Measurements from ENCODE around the gene ANKLE2.

Gene ANKLE2

DNA sequence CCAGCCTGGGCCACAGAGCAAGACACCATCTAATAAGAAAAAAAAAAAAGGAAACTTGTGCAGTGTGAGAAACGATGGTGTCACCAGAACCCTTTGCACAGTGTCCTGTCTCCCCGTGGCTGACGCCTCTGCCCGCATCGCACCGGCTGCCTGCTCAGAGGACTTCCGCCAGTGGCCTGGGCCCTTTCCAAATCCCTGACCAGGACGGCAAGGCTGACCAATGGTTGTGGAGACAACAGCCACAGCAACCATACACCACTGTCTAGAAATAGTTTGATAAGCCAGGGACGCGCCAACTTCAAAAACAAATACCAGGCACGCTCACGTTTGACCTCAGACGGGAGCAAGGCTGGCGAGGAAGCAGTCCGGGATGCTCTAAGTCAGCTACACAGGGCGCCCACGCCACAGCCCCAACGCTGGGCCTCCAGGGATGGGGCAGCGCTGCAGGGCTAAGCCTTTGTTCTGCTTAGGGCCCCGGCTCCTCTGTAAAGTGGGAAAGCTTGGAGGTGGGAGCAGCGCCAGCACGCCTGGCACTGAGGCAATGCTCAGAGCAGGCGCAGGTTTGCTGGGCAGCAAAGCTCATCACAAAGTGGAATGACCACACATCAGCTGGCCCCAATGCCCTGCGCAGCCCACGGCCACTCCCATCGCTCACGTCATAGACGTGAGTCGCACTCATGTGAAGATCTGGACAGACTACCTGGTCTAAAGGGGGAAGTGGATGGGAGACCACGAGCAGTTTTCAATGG is 38.4 kb downstream of the ANKLE2 start:
- FAIRE-seq (no peak), DNase-seq (ENCODE audit: insufficient read length, low spot score) (no peak)

DNA sequence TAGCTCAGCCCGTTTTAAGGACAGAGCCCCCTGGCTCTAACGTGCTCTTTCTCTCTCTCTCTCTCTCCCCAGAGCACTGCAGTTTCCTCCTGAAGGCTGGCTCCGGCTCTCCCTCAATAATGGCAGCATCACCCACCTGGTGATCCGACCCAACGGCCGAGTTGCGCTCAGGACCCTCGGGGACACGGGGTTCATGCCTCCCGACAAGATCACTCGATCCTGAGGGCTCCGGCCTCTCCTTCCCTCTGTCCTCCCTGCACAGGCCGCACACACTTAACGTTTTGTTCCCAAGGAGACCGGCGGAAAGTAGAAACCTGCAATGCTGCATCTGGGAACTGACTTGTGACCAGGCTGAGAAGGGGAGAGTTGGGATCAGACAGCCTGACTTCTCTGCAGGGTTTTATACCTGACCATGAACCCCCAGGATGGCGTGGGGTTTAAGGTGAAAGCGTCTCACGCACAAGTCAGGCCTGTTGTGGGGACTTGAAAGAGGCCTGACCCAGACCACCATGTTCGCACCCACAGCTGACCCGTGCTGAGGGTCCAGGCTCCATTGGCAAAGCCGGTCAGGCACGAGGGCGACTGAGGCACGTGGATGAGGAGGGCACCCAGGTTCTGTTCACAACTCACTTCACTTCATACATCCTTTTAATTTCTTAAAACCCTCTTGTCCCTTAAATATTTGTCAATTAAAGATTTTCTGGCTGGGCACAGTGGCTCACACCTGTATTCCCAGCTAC is 40.9 kb downstream of the ANKLE2 start:
- no peak for FAIRE-seq
- DNase-seq (ENCODE audit: insufficient read length, low spot score), result no peak

DNA sequence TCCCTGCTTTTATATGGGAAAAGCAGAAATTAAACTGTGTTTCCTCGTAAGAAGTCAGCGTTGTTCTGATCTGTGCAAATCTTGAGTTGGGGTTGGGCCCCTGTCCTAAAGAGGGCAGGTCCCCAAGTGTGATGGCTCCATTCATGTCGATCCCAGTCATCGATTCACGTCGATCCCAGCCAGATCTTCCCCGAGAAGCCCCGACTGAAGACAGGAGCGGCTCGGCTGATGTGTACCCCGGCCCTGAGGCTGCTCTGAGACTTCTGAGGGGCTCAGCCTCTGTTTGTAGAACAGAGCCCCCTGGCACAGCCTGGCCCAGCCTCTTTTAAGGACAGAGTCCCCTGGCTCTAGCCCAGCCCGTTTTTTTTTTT is 41.7 kb downstream of the ANKLE2 start:
- FAIRE-seq, result no peak
- DNase-seq (ENCODE audit: insufficient read length, low spot score), result no peak

DNA sequence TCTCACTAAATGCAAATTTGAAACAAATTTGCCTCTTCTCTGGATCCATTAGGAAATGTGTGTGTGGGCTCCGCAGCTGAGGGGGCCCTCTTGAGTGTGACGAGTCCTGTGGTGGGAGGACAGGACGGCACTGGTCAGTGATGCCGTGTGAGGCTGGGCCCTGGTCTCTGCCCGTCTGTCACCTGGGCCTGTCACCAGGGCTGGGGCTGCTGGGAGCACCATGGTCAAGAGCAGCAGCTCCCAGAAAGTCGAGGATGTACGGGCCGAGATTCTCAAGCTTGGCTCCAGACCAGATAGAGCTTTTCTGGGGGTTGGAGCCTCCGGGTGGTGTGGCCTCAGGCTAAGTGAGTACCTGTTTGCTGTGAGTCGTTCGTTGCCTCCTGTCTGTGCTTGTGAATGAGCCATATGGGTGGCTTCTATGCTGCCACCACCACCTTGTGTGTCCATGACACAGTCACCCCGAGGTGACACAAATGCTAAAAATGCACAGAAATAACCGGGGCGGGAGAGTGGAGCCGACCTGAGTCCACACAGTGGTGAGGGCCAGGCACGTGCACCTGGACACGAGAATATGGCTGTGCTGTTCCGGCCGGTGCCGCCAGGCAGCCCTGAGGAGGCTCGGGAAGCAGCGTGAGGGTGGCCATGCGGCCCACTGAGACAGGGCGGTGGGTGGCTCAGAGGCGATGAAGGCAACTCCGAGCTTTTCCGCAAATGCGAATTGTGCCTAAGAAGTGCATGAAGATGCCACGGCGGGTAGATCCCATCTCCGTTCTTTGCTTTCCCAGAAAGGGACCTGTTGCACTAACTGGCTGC is 42.3 kb downstream of the ANKLE2 start:
- no peak for DNase-seq (ENCODE audit: insufficient read length, low spot score)
- FAIRE-seq, result no peak

DNA sequence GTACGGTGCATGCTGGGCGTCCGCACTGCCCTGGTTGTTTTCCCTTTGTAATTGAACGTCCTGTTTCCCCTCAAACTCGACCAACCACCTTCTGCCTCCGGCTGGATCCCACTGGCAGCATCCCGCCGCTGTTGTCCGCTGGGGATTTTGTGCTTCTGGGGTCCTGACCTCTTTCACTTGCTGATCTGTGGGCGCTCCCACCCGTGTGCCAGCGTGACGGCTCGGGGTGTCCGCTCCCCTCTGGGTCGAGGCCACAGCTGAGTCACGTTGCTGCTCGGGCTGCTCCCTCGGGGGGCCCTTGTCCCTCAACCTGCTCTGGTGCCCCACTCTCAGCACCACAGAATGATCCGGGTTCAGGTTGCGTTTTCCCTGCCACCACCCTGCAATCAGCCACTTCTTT is 43.0 kb downstream of the ANKLE2 start:
- no peak for DNase-seq (ENCODE audit: insufficient read length, low spot score)
- FAIRE-seq, result no peak

DNA sequence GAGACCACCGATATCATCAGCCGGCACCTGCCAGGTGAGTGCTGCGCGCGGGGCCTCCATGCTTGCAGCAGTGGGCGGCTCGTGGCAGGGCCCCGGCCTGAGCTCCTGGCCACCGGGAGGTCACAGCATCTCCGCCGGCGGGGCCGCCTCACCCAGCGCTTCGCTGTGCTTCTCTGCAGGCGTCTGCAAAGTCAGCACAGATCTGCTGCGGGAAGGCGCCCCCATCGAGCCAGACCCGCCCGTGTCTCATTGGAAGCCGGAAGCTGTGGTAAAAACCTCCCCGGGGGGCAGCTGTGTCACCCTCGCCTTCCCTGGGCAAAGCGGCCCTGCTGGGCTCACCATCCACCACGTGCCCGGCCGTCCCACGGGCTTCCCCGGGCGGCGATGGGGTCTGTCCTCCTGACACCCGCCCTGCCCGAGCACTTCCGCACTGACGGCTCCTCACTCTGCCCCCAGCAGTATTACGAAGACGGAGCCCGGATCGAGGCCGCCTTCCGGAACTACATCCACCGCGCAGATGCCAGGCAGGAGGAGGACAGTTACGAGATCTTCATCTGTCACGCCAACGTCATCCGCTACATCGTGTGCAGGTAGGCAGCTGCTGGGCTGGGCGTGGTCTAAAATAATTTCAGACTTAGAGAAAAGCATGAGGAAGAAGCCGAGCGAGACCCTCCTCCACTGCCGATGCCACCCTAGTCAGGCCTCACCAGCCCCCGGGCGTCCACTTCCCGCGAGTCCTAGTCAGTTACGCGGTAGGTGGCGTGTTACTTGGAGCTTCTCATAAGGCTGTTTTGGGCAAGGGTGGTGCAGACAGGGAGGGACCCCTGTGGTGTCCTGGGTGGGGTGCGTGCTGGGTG is 43.9 kb downstream of the ANKLE2 start:
- DNase-seq (ENCODE audit: insufficient read length, low spot score), result no peak
- no peak for FAIRE-seq

DNA sequence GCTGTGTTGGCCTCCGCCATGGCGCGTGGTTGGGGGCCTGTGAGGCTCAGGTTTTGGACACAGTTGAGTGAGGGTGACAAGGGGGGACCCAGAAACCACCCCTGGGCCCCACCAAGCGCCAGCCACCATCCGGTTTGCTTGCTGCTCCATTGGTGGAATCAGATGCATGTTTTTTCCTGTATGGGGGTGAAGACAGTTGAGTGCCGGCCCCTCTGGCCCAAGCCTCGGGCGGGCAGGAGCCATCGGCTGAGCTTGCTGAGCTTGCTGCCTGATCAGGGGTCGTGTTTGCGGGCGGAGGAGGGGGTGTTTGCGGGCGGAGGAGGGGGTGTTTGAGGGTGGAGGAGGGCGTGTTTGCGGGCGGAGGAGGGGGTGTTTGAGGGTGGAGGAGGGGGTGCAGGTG is 44.6 kb downstream of the ANKLE2 start:
- FAIRE-seq (no peak), DNase-seq (ENCODE audit: insufficient read length, low spot score) (no peak)

DNA sequence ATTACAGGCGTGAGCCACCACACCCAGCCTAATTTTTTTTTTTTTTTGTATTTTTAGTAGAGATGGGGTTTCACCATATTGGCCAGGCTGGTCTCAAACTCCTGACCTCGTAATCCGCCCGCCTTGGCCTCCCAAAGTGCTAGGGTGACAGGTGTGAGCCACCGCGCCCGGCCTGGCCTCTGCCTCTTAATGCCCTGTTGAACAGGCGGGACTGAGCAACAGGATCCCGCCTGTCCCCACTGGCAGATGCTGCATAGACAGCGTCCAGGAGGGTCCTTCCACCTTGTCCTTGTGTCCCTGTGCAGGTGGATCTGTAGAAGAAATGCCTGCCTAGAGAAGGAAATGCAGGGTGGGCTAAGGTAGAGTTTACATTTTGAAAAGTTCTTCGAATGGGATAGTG is 45.3 kb downstream of the ANKLE2 start:
- no peak for FAIRE-seq

DNA sequence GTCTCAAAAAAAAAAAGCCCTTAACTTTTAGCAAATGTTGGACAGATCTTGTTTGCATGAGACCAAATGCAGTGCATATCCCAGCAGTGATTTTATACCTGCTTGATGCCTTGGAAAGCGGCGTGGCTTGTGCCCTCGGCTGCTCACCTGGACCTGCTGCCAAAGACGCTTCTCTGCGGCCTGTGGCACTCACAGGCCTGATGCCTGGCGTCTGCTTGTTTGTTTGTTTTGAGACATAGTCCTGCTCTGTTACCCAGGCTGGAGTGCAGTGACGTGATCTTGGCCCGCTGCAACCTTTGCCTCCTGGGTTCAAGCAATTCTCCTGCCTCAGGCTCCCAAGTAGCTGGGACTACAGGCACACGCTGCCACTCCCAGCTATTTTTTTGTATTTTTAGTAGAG is 45.8 kb downstream of the ANKLE2 start:
- DNase-seq (ENCODE audit: insufficient read length, low spot score), result no peak
- FAIRE-seq, result no peak

More for the DNA sequence above, 45.3 kb downstream of the ANKLE2 start:
- no peak for DNase-seq (ENCODE audit: insufficient read length, low spot score)

DNA sequence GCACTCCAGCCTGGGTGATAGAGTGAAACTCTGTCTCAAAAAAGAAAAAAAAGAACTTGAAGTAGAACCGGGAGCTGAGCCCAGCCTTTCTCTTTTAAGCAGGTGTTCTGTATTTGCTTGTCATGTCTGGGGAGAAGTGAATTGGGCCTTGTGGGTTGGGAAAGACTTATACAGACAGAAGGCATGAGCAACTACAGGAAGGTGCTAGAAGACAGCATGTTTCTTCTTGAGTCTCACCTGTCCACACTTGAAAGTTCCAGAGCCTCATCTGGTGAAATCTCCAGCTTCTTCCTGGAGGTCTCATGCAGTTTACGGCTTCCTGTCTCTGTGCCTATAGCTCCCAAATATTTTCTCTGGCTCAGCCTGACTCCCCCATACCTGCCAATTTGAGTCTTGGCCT is 48.5 kb downstream of the ANKLE2 start:
- FAIRE-seq (no peak), DNase-seq (ENCODE audit: insufficient read length, low spot score) (no peak)

DNA sequence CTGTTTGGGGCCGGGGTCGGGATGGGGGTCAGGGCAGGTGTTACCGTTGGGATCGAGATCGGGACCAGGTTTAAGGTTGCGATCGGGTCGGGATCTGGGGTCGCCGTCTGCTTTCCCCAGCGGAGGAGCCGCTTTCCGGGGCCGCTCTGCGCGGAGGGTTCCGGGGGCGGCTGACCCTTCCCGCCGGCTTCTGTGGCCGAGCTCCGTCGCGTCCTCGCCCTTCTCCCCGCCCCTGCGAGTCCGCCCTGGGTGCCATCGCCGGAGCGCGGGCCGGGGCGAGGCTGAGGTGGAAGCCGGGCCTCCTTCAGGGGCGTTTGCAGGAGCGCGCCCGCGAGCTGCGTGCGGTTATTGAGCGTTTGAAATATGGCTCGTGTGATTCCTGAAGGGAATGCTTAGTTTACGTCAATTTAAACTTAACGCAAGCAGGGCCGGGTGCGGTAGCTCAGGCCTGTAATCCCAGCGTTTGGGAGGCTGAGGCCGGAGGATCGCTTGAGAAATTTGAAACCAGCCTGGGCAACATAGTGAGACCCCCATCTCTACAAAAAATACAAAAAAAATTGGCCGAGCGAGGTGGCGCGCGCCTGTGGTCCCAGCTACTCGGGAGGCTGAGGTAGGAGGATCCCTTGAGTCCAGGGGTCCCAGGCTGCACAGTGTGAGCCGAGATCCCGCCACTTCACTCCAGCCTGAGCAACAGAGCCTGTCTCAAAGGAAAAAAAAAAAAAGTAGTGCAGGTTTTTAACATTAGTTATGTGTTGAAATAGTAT is 50.4 kb downstream of the ANKLE2 start:
- DNase-seq (ENCODE audit: insufficient read length, low spot score) (no peak), FAIRE-seq (no peak)

DNA sequence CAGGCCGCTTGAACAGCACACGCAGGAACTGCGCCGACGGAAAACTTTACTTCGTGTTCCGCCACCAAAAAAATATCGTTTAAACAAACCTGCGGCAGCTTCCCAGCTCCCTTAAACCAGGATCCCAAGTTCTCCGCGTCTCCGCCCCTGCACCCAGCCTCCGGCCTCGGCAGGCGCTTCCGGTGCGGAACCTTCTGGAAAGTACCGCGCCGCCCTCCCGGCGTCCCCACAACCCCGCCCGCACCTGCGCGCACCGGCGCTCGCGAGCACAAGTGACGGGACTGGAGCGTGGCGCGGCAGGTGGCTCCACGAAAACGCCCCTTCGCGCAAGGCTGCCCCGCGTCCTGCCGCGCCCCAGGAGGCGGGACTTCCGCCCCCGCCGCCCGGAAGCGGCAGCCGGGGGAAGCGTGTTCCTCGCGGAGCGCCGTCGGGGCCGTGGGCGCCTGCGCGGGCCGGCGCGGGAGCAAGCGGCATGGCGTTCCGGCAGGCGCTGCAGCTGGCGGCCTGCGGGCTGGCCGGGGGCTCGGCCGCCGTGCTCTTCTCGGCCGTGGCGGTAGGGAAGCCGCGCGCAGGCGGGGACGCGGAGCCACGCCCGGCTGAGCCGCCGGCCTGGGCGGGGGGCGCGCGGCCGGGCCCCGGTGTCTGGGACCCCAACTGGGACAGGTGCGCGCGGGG is 51.1 kb downstream of the ANKLE2 start, which contains the start of gene PGAM5:
Gene PGAM5 (plus strand): TSS at position 438 of the 675 bp plus-strand sequence. CDS start 35 bp downstream, at position 473.
- DNase-seq (ENCODE audit: insufficient read length, low spot score) (peak; percentile 98), FAIRE-seq (peak; percentile 82)

DNA sequence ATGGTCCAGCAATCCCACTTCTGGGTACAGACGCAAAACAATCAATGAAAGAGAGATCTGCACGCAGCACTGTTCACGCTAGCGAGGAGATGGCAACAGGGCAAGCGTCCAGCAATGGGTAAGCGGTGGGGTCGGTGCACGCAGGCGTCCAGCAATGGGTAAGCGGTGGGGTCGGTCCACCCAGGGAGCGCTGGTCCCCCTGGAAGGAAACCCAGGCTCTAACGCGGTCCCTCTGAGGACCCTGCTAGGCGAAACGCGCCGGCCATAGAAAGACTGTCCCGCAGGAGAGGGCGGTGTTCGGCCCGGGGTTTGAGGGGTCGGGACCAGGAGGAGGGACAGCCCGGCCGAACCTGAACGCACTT is 51.6 kb downstream of the ANKLE2 start:
- DNase-seq (ENCODE audit: insufficient read length, low spot score) (no peak), FAIRE-seq (peak; percentile 76)

DNA sequence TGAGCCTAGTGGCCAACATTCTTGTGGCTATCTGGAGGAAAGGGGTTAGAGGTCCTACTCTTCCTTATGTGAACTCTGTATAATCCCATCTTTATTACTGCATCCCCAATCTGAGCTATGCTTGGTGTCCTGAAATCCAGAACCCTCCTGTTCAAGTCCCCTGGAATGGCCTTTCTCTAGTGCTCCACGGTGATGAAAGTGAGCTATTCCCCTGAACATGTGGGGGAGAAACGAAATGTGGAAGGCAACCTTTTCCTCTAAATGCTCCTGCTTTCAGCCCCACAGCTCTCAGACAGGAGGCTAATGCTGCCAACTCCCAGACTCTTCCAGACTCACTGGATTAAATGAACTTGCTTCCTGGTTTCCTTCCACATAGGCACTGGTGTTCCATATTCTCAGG is 53.5 kb downstream of the ANKLE2 start:
- FAIRE-seq (no peak), DNase-seq (ENCODE audit: insufficient read length, low spot score) (no peak)

DNA sequence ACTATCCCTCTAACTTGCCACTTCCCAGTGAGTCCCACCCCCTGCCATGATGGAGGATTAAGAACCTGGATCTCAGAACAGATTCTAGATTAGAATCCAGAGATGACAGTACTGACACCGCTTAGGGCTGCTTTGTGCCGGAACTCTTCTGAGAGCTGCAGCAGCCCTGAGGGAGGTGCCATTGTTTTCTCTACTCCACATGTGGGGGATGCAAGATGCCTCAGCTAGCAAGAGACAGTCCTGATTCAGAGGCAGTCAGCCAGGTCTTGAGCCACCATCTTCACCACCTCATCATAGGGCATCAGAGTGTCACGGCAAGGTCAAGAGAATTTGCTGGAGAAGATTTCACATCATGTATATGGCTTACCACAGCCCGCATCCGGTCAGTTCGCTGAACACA is 54.4 kb downstream of the ANKLE2 start:
- no peak for FAIRE-seq

DNA sequence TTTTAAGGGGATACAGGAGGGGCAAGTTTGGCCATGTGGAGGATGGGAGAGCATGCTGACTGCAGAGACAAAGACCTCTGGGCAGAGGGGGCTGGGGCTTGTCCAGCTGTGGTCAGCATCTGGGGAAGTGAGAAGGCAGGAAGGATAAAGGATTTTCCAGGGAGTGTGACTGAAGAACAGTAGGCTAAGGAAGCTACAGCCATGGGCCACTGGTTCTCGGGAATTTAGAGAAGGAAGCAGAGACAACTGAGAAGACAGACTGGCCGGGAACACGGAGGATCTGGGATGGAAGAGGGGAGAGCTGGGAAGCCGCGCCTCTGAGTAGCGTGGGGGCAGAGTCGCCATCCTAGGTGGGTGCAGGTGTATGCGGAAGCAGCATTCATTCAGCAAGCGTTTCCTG is 58.0 kb downstream of the ANKLE2 start:
- no peak for DNase-seq (ENCODE audit: insufficient read length, low spot score)
- FAIRE-seq, result no peak

More for the DNA sequence above, 54.4 kb downstream of the ANKLE2 start:
- no peak for DNase-seq (ENCODE audit: insufficient read length, low spot score)

DNA sequence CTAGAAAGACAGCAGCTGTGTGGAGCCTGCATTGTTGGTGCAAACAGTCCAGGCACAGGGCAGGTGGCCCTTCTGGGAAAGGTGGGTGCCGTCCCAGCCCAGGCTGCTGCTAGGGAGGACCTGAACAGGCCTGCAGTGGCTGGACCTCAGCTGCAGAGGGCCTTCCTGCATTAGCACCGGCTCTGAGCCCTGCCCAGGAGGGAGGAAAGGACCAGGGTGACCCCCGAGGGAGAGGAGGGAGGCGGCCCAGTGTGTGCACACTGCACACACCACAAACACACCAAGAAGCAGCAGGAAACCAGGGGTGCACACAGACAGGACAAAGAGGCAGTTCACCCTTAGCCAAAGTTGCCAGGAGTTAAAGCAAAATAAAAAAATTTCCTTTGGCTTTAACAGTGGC is 59.0 kb downstream of the ANKLE2 start:
- DNase-seq (ENCODE audit: insufficient read length, low spot score) (no peak), FAIRE-seq (no peak)

DNA sequence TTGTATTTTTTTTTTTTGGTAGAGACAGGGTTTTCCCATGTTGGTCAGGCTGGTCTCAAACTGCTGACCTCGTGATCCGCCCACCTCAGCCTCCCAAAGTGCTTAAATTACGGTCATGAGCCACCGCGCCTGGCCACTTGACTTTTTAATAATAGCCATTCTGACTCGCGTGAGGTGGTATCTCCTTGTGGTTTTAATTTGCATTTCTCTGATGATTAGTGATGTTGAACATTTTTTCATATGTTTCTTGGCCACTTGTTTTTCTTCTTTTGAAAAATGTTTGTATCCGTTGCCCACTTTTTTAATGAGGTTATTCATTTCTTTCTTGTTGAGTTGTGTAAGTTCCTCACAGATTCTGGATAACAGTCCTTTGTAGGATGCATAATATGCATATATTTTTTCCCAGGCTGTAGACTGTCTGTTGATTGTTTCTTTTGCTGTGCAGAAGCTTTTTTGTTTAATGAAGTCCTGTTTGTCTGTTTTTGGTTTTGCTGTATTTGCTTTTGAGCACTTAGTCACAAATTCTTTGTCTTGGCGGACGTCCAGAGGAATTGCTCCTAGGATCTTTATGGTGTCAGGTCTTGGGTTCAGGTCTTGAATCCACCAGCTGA is 61.3 kb downstream of the ANKLE2 start:
- DNase-seq (ENCODE audit: insufficient read length, low spot score), result no peak
- no peak for FAIRE-seq

DNA sequence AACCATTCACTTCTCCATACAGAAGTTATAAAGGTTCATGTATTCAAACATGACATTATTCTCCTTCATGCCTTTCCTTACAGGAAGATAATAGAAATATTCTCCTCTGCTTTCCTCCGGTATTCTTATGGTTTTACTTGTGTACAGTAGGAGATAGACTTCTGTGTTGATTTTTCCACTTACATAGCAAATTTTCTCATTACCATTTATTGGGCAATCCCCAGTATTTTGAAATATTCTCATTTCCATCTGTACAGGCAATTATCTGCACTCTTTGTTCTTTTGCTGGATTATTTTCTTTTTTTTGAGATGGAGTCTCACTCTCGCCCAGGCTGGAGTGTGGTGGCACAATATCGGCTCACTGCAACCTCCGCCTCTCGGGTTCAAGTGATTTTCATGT is 63.3 kb downstream of the ANKLE2 start:
- no peak for DNase-seq (ENCODE audit: insufficient read length, low spot score)
- FAIRE-seq, result no peak

All from GM19239 (cell line).